GM18909 (cell line): ENCODE data around the gene COL5A3.
"Not testable (repeated sequence)": the region's sequence is repeated elsewhere in the genome, so short reads cannot be mapped to it uniquely, and the experiment has no call there.

Experiments
- ATAC-seq: cut with Tn5 transposase; IDR thresholded peaks from one replicate; pipeline ENCODE4 v1.9.1; 2021; ENCODE audit warnings: mild to moderate bottlenecking; ENCODE audit not compliant: unreplicated experiment, poor library complexity

The COL5A3 gene

DNA sequence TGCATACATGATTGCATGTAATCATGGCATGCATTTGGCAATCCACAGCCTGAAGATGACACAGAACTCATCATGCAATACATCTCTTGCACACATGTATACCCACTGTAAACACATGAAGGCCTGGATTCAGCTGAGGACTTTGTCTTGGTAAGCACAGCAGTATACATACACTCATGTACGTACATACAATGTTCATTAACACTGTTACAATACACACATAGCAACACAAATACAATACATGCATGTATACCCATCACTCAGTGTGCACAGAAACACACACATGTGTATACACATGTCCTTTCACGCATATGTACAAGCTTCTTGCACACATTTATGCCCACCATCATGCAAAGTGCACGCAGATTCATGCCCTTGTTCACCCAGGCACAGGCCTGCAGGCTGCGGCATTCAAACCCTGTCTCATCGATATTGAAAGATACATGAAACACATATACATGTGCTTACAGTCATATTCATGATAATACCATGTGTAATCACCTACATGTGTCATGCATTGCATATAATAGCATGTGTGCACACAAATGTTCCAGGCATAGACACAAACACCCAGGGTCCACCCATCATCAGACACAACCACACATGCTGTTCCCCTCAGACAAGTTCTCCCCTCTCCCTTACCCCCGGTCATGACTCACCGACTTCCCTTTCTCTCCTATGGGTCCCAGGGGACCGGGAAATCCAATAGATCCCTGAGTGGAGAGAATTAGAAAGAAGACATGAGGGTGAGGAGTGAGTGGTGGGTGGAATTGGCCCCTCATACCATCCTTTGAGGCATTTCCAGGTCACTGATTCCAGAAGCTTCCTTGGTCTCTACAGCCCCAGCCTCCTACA, 28.7 kb downstream of the COL5A3 start:
- no peak for ATAC-seq

DNA sequence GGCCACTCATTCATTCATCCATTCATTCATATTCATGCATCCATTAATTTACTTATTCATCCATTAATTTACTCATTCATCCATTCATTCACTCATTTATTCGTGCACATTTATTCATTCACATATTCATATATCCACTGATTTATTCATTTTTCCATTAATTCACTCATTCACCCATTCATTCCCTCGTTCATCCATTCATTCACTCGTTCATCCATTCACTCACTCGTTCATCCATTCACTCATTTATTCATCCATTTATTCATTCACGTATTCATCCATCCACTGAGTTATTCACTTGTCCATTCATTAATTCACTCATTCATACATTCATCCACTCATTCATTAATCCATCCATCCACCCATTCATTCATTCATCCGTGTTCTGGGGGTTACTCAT, 38.2 kb downstream of the COL5A3 start:
- no peak for ATAC-seq

DNA sequence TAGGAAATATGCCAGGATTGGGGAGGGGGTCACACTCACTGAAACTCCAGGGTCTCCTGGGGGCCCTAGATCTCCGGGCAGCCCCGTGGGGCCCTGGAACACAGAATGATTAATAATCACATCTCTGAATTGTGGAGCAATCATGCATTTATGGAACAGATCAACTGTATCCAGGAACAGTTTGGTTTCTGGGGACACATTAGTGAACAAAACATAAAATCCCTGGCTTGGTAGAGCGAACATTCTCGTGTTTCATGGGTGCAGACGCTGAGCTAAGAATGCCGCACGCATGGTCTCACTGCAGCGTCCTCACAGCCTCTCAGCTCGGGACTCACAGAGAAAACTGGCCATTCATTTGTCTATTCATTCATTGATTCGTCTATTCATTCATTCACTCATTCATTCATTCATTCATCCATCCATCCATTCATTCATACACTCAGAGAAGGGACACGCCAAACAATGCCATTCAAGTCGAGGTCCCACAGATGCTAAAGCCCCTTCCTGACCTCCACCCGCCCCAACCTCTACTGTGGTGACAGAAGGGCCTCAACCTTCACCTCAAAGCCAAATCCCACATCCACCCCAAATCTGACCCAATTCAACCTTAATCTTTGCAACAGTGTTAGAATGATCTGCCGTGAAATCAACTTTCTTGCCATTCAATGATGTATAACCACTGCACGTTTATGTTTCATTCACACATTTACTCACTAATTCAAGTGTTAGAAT, 39.0 kb downstream of the COL5A3 start:
- ATAC-seq, result no peak

DNA sequence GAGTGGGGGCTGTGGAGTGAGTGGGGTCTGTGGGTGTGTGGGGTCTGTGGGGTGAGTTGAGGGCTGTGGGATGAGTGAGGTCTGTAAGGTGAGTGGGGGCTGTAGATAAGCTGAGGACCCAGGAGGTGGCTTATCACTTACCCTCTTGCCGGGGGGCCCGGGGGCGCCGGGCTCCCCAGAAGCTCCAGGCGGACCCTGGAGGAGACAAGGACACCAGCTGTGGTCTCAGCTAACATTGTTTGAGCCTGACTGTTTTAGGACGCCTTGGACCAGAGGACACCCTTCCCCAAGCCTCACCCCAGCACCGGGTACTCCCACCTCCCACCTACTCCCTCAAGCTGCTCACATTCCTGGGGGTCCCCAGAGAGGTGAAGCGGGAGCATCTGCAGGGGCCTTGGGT, 39.8 kb downstream of the COL5A3 start:
- ATAC-seq, result no peak

DNA sequence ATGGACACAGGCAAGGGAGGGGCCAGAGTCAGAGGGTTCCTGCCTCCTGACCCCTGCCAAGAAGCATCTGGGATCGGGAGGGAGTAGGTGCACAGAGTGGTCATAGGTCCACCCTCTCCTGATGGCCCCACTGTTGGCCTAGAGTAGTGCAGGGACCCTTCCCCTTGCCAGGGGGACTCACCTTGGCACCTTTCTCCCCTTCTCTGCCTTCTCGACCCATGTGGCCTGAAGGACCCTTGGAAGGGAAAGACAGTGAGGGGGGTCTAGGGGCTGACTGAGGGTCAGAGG, 40.7 kb downstream of the COL5A3 start:
- no peak for ATAC-seq

DNA sequence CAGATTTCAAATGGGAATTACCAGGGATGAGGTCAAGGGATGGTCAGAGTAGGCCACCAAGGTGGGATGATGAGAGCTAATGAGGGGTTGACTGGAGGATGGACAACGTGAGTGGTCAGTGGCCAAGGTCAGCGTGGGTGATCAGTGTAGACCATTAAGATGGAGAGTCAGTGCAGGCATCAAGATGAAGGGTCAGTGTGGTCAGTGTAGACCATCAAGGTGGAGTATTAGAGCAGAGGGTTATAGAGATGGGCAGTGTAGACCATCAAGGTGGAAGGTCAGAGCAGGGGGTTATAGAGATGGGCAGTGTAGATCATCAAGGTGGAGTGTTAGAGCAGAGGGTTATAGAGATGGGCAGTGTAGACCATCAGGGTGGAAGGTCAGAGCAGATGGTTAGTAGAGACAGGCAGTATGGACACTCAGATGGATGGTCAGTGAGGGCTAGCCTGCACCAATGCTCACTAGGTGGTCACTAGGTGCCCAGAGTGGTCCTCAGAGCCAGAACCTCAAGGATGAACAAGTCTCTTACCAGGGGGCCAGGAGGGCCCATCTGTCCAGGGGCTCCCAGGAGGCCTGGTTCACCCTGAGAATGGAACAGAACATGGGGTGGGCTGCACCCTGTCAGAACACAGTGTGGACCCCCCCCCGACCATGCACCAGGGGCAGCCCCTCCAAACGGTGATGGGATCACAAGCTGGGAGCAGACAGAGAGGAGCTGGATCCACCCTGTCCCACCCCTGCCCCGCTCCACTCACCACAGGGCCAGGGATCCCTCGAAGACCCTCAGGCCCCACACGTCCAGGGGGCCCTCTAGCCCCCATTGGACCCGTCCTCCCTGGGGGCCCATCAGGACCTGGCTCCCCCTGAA, 41.2 kb downstream of the COL5A3 start:
- ATAC-seq, result no peak

DNA sequence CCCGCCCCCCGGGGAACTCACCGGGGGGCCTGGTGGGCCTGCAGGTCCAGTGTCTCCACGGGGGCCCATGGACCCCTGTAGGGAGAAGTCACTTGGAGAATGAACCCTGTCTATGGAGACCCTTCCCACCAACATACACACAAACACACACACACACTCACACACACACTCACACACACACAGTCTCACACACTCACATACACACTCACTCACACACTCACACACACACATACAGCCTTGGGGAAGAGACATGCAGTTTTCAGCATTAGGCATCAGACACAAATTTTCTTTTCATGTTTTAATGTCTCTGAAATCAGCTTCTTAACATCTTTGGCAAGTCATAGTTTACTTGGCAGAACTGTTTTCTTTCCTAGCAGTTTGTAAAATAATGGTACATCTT, 43.0 kb downstream of the COL5A3 start:
- no peak for ATAC-seq

DNA sequence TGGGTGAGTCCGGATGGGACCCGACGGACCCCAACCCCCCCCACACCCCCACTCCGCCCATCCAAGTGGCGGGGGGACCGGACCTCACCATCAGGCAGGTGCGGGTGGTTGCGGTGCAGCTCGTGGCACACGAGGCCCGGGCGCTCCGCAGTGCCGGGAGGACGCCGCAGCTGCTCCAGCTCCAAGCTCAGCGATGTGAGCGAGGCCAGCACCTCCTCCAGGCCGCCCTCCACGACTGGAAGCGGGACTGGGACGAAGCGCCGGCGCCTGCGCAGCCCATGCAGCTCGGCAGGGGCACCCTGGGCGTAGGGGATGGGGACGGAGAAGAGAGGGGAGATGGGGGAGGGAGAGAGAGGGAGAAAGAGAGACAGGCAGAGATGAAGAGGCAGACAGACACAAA, 43.9 kb downstream of the COL5A3 start:
- no peak for ATAC-seq

DNA sequence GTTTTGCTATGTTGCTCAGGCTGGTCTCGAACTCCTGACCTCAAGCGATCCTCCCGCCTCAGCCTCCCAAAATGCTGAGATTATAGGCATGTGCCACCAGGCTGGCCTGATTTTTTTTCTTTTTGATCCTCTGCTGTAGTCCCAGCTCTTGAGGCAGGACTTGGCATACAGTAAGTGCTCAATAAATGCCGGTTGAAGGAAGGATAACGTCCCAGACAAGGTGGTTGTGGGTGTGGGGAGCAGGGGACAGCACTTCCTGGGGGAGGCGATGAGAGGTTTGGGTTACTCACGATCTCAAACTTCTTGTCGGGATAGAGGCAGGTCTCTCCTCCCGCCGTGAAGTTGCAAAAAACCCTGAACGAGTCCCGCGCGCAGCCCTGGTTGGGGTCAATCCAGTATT, 44.3 kb downstream of the COL5A3 start:
- no peak for ATAC-seq

DNA sequence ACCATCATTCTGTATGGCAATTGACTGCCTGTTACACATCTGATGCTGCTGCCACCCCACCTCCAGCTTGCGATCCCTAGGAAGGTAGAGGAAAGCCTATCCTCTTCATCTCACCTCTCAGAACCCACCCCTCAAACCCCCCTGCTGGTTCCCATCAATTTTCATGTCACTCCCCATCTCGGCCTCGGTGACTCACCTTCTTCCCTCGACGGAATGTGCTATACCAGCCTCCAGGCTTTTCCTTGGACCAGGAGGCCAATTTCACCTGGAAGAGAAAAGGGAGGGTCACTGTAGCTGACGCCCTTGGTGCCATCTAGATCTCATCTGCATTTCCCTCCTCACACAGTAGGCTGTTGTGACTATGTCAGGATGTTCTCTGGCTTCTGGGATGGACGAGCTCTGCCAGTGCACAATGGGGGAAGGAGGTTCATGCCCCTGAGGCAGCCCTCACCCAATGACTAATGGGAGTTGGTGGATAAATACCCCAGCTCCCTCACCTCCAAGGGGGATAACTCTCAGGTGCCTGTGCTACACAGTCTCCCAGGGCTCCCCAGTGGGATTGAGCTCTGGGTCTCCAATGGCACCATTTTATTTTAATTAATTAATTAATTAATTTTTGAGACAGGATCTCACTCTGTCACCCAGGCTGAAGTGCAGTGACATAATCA, 47.5 kb downstream of the COL5A3 start:
- ATAC-seq, result no peak

DNA sequence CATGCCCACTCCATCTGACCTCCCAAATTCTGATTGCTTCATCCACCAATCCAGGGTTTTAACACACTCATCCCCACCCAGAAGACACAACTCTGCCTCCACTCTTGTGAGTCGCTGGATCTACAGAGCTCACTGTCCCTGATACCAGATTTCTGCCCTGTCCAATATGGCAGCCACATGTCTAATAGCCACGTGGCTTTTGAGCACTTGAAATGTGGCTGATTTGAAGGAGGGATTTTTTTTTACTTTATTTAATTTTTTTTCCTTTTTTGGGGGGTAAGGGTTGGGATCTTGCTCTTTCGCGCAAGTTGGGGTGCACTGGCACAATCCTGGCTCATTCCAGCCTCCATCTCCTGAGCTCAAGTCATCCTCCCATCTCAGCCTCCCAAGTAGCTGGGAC, 49.2 kb downstream of the COL5A3 start:
- ATAC-seq, result no peak

DNA sequence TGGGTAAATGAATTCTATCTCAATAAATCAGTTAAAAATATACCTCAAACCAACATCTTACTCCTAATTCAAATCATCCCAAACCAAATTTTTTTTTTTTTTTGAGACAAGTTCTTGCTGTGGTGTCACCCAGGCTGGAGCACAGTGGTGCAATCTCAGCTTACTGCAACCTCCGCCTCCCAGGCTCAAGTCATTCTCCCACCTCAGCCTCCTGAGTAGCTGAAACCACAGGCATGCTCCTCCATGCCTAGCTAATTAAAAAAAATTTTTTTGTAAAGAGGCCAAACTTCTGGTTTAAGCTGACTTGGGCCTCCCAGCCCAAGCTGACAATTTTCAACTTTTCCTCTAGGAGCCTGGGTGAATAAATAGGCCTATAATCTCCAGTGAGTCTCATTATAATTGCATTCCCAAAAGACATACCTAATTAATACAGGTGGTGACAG, 51.9 kb downstream of the COL5A3 start:
- no peak for ATAC-seq

DNA sequence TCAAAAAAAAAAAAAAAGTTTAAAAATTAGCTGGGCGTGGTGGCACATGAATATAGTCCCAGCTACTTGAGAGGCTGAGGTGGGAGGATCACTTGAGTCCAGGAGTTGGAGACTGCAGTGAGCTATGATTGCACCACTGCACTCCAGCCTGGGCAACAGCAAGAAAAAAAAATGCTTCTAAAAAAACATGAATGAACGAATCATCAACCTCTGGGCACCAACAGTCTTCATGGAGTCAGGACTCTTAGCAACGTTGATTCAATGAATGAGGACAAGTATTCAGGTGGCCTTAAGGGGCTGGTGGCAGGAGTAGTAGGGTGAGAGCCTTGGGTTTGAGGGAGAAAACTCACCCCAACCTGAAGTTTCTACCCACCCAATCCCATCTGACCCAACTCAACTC, 53.3 kb downstream of the COL5A3 start:
- no peak for ATAC-seq

DNA sequence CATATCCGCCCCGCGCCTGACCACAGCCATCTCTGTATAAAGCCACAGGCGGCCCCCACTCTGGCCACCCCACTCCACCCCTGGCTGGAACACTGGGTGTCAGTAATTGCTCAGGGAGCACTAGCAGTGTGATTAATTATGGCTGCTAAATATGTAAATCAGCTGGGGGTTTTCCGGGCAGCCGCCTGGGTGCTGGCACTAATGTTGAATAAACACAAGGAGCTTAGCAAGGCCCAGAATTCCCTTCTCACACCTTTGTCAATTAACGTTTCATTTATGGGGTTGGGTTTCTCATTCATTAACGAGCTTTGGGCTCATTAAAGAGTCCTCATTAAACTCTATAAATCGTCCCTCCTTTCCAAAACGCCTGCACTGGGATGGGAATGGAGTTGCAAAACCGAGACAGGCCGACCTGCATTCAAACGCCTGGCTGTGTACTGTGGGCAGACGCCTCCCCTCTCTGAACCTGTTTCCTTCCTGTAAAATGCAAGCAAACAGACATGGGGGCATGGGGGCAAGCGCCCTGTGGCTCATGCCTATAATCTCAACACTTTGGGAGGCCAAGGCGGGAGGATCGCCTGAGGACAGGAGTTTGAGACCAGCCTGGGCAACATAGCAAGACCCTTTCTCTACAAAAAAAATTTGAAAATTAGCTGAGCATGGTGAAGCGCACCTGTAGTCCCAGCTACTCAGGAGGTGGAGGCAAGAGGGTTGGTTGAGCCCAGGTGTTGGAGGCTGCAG, 56.3 kb downstream of the COL5A3 start:
- ATAC-seq, result no peak

DNA sequence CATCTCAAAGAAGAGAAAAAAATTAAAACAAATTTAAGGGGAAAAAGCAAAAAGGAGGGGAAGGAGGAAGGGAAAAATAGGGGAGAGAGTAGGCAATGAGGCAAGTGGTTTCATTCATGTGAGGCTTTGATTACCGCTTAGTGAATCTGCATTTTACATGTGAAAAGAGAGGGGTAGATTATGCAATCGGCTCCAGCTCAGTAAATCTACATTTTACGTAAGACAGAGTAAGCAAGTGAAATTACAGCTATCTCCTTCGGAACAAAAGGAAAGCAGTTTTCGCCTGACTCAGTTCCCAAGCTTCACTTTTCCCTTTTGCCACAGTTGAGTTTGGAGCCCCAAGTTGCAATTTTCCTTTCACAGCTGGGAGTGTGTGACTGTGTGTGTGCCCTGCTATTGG, 58.0 kb downstream of the COL5A3 start:
- ATAC-seq, result no peak

DNA sequence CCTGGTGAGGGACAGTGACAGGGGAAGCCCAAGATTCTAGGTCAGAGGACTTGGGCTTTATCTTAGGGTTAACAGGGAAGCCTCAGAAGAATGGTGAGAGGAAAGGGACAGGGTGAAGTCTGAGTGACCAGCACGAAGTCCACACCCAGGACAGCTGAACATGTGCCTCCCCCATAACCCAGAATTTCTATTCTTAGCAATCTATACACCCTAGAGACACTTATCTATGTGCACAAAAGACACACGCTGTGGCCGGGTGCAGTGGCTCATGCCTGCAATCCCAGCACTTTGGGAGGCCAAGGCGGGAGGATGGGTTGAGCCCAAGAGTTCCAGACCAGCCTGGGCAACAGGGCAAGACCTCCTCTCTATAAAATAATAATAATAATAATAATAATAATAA, 62.9 kb downstream of the COL5A3 start:
- ATAC-seq, result no peak

DNA sequence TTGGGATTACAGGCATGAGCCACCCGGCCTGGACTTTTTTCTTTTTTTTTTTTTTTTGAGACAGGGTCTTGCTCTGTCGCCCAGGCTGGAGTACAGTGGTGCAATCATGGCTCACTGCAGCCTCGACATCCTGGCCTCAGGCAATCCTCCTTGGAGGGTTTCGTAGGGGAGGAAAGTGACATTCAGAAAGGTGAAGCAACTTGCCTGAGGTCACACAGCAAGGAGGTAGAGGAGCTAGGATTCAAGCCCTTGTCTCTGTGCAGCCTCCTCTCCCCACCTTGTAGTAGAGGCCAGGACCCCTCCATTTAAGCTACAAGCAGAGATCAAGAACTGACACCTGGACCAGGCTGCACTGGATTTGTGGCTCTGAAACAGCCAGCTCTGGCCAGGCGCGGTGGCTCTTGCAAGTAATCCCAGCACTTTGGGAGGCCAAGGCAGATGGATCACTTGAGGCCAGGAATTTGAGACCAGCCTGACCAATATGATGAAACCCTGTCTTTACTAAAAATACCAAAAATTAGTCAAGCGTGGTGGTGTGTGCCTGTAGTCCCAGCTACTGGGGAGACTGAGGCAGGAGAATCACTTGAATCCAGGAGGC, 63.7 kb downstream of the COL5A3 start:
- not testable (repeated sequence) for ATAC-seq

DNA sequence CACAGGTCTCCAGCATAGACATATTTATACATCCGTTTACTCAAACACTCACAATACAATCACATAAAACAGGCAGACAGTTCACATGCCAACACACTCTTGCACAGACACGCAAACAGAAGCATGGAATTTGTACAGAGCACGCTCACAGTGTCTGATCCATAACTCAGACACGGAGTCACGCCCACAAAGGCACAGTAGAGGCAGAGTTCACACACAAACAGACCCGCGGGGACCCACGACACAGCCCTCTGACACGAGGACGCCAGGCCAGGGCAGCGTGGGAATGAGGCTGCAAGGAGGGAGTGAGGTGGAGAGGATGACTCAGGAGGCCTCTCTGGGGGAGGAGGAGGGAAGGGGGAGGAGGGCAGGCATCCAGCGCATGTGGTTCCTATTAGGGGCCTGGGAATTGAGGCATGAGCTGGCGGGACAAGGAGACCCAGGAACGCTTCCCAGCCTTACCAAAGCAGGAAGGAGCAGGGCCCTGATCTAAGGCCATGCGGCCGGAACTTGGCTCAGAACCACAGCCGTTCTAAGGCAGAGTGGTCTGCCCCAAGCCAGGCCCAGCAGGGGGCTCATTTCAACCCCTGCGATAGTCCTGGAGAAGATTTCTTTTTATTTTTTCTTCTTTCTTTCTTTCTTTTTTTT, 64.9 kb downstream of the COL5A3 start:
- ATAC-seq, result no peak

DNA sequence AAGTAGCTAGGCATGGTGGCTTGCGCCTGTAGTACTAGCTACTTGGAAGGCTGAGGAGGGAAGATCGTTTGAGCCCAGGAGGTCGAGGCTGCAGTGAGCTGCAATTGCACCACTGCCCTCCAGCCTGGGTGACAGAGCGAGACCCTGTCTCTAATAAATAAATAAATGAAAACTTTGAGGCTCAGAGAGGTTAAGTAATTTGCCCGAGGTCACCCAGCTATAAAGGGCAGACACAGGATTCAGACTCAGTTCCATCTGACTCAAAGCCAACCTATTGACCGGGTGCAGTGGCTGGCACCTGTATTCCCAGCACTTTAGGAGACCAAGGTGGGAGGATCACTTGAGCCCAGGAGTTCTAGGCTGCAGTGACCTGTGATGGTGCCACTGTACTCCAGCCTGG, 66.6 kb downstream of the COL5A3 start:
- no peak for ATAC-seq
